ENCODE results near the gene POLR1F. TPM values are rescaled to one million over a fixed set of nuclear protein-coding genes. Genes with fewer than 3 reads are reported as not detected.

POLR1F gene
- total RNA-seq, result 10 to 100 TPM; 15.2 to 19.0 TPM
- 15.2 TPM for polyA plus RNA-seq (2013, experiment 1 of 2)
- 16.8 TPM for polyA plus RNA-seq (2013, experiment 2 of 2)
- long read RNA-seq, experiment 1, transcript TWISTNB-201 (4 exons, 3,942 nt), result major isoform, 6 of 18 reads
- long read RNA-seq, experiment 1, partial matches to known transcripts, result 0 of 18 reads
- long read RNA-seq, experiment 1, other reads (novel, unspliced or antisense), result 11 of 18 reads
- long read RNA-seq, experiment 2, transcript TWISTNB-201 (4 exons, 3,942 nt), result major isoform, 63 of 74 reads
- long read RNA-seq, experiment 2, partial matches to known transcripts, result 0 of 74 reads
- long read RNA-seq, experiment 2, other reads (novel, unspliced or antisense), result 10 of 74 reads
- long read RNA-seq, experiment 3, transcript TWISTNB-201 (4 exons, 3,942 nt), result minor isoform, 17 of 50 reads
- long read RNA-seq, experiment 3, transcript TWISTNB-202 (2 exons, 427 nt), result major isoform, 24 of 50 reads
- long read RNA-seq, experiment 3, partial matches to known transcripts, result 0 of 50 reads
- long read RNA-seq, experiment 3, other reads (novel, unspliced or antisense), result 9 of 50 reads
- long read RNA-seq, experiment 4, transcript TWISTNB-201 (4 exons, 3,942 nt), result major isoform, 77 of 78 reads
- long read RNA-seq, experiment 4, partial matches to known transcripts, result 0 of 78 reads
- long read RNA-seq, experiment 4, other reads (novel, unspliced or antisense), result 1 of 78 reads

- 0 to 1% methylated on average over 13 to 56 of the region's 56 CpGs for WGBS, 2 experiments (ENCODE audit: insufficient coverage in 1 of 2, insufficient read length in 1 of 2)
- Mint-ChIP-seq H3K4me3 (peak within 1 kb of the TSS; percentile 98), H3K9me3 (no peaks in the 10 kb centered on the region), H3K27me3 (ENCODE audit: insufficient read depth) (peaks cover 20% of the 10 kb centered on the region), H3K27ac (peak within 1 kb of the TSS; percentile 98), H3K4me1 (peaks cover 33% of the 10 kb centered on the region), H3K36me3 (ENCODE audit: low read depth) (no peaks in the 10 kb centered on the region)
- H3K36me3 ChIP-seq (ENCODE audit: control insufficient read depth, insufficient read depth, low read length), result peaks cover 5% of the 10 kb centered on the region
- peak; percentile 98 for DNase-seq
- H3K9me3 ChIP-seq (ENCODE audit: control insufficient read depth, low read length), result no peaks in the 10 kb centered on the region
- H3K4me3 ChIP-seq (ENCODE audit: low read length), result peak within 1 kb of the TSS; percentile 97
- H3K27me3 ChIP-seq (ENCODE audit: control insufficient read depth, insufficient read depth, low read length, poor library complexity, severe bottlenecking), result peaks cover 19% of the 10 kb centered on the region
- H3K9ac ChIP-seq (ENCODE audit: extremely low read depth, low read length, poor library complexity, severe bottlenecking), result peak within 1 kb of the TSS; percentile 86
- TF ChIP-seq CTCF (conservative IDR thresholded peaks at IDR 0.05), result peak; percentile 90
- no peaks in the 10 kb centered on the region for H3K4me1 ChIP-seq (ENCODE audit: control insufficient read depth, insufficient read depth, low read length)
- peak within 1 kb of the TSS; percentile 45 for H3K27ac ChIP-seq (ENCODE audit: low read depth, low read length)
Observed at GRCh38 chr7:19708397-19709248, at the start of gene POLR1F. TSS of gene POLR1F (minus strand) at chr7:19709037. CDS start at chr7:19709016, 21 bp downstream.

GRCh38 chr7:19754521-19755116 lies 45.8 kb upstream of the POLR1F start:
- H3K4me1 Mint-ChIP-seq, result no peaks in the 10 kb centered on the region
- Histone ChIP-seq H3K9ac (ENCODE audit: extremely low read depth, low read length, poor library complexity, severe bottlenecking) (no peak overlapping the region), H3K27me3 (ENCODE audit: control insufficient read depth, insufficient read depth, low read length, poor library complexity, severe bottlenecking) (no peaks in the 10 kb centered on the region), H3K4me1 (ENCODE audit: control insufficient read depth, insufficient read depth, low read length) (no peaks in the 10 kb centered on the region), H3K36me3 (ENCODE audit: control insufficient read depth, insufficient read depth, low read length) (no peaks in the 10 kb centered on the region), H3K27ac (ENCODE audit: low read depth, low read length) (no peak overlapping the region), H3K4me3 (ENCODE audit: low read length) (no peak overlapping the region), H3K9me3 (ENCODE audit: control insufficient read depth, low read length) (no peaks in the 10 kb centered on the region)
- no peaks in the 10 kb centered on the region for H3K36me3 Mint-ChIP-seq (ENCODE audit: low read depth)
- H3K9me3 Mint-ChIP-seq, result no peaks in the 10 kb centered on the region
- no peaks in the 10 kb centered on the region for H3K27me3 Mint-ChIP-seq (ENCODE audit: insufficient read depth)
- TF ChIP-seq CTCF (conservative IDR thresholded peaks at IDR 0.05), result peak; percentile 84
- no peak overlapping the region for H3K27ac Mint-ChIP-seq
- WGBS, 2 experiments (ENCODE audit: insufficient coverage in 1 of 2, insufficient read length in 1 of 2), result 0 to 44% methylated on average over 1 to 6 of the region's 6 CpGs
- H3K4me3 Mint-ChIP-seq, result no peak overlapping the region
- no peak for DNase-seq

GRCh38 chr7:19752020-19752419 lies 43.2 kb upstream of the POLR1F start:
- DNase-seq, result no peak
- Histone ChIP-seq H3K4me3 (ENCODE audit: low read length) (no peak overlapping the region), H3K27me3 (ENCODE audit: control insufficient read depth, insufficient read depth, low read length, poor library complexity, severe bottlenecking) (no peaks in the 10 kb centered on the region), H3K4me1 (ENCODE audit: control insufficient read depth, insufficient read depth, low read length) (no peaks in the 10 kb centered on the region), H3K9me3 (ENCODE audit: control insufficient read depth, low read length) (no peaks in the 10 kb centered on the region), H3K27ac (ENCODE audit: low read depth, low read length) (no peak overlapping the region), H3K9ac (ENCODE audit: extremely low read depth, low read length, poor library complexity, severe bottlenecking) (no peak overlapping the region), H3K36me3 (ENCODE audit: control insufficient read depth, insufficient read depth, low read length) (no peaks in the 10 kb centered on the region)
- no peak overlapping the region for H3K4me3 Mint-ChIP-seq
- no peaks in the 10 kb centered on the region for H3K9me3 Mint-ChIP-seq
- H3K27ac Mint-ChIP-seq, result no peak overlapping the region
- TF ChIP-seq CTCF (conservative IDR thresholded peaks at IDR 0.05), result no peak
- H3K27me3 Mint-ChIP-seq (ENCODE audit: insufficient read depth), result no peaks in the 10 kb centered on the region
- WGBS, 2 experiments (ENCODE audit: insufficient coverage in 1 of 2, insufficient read length in 1 of 2), result 92 to 93% methylated on average over 2 to 3 of the region's 3 CpGs
- H3K36me3 Mint-ChIP-seq (ENCODE audit: low read depth), result no peaks in the 10 kb centered on the region
- no peaks in the 10 kb centered on the region for H3K4me1 Mint-ChIP-seq

Measured in endodermal cell (in vitro differentiated cells).